Measurements from ENCODE around the gene VANGL1. TPM values are rescaled to one million over a fixed set of nuclear protein-coding genes. Genes with fewer than 3 reads are reported as not detected.

Gene VANGL1
- total and polyA plus RNA-seq, 2 of the 4 experiments (the other 2 are of a cell fraction), result 6.1 to 6.7 TPM

- dilution Hi-C loops (cut with HindIII; ENCODE audit: low sequenced_read_pairs, unreplicated experiment), result no loop called here
- Histone ChIP-seq H3K4me2 (ENCODE audit: low read depth, low read length) (no peak overlapping the region), H3K27me3 (ENCODE audit: control insufficient read depth, insufficient read depth, low read length) (peaks cover 9% of the 10 kb centered on the region), H4K5ac (ENCODE audit: low read depth, low read length) (no peak overlapping the region), H3K36me3 (ENCODE audit: control insufficient read depth, insufficient read depth, low read length) (no peaks in the 10 kb centered on the region), H3K9ac (ENCODE audit: low read depth, low read length) (no peak overlapping the region), H3K4me3 (ENCODE audit: insufficient read depth, low read depth, low read length) (no peak overlapping the region), H4K91ac (ENCODE audit: insufficient read depth, low read depth, low read length) (no peak overlapping the region), H2BK120ac (ENCODE audit: low read depth, low read length) (no peak overlapping the region), H2AK9ac (replicated peaks; ENCODE audit: low read depth, low read length, poor library complexity) (no peak overlapping the region), H3K14ac (replicated peaks; ENCODE audit: low read depth, low read length) (no peak overlapping the region), H2BK15ac (ENCODE audit: low read depth, low read length) (no peak overlapping the region), H3K4ac (ENCODE audit: low read depth, low read length) (no peak overlapping the region), H3K56ac (ENCODE audit: extremely low read depth, insufficient read depth, low read length) (no peak overlapping the region), H4K8ac (ENCODE audit: low read depth in 2 of 2, low read length in 2 of 2) (no peak overlapping the region), H3K9me1 (ENCODE audit: insufficient read depth, low read length) (no peaks in the 10 kb centered on the region), H3K18ac (ENCODE audit: low read depth, low read length) (no peak overlapping the region), H2BK20ac (ENCODE audit: low read depth, low read length) (no peak overlapping the region), H2AK5ac (ENCODE audit: low read depth, low read length) (no peak overlapping the region), H3K9me3 (ENCODE audit: control insufficient read depth, insufficient read depth, low read length) (no peaks in the 10 kb centered on the region), H3K4me1 (ENCODE audit: control insufficient read depth, insufficient read depth, low read length) (peaks cover 2% of the 10 kb centered on the region; the same call in 1 of the 2 replicates), H4K20me1 (ENCODE audit: insufficient read depth, low read length) (no peaks in the 10 kb centered on the region), H3K27ac (ENCODE audit: insufficient read depth, low read length) (no peak overlapping the region), H3K79me1 (ENCODE audit: low read depth in 1 of 2, low read length in 2 of 2) (no peaks in the 10 kb centered on the region), H2AFZ (replicated peaks; ENCODE audit: low read length, poor library complexity) (no peak overlapping the region), H3K23ac (ENCODE audit: low read depth, low read length) (no peak overlapping the region), H2BK5ac (ENCODE audit: low read depth, low read length, poor library complexity, severe bottlenecking) (no peak overlapping the region)
- WGBS, 2 experiments (ENCODE audit: extremely low coverage in 2 of 2, insufficient read length in 1 of 2), result no CpG with 5 or more reads among the region's 5 CpGs
- BruUV-seq (replicated peaks), result no TSS peak
- intact Hi-C loops (cut with micrococcal nuclease), result no loop called here
- in situ Hi-C loops (cut with MboI; ENCODE audit: low sequenced_read_pairs), result no loop called here
- no peak for TF ChIP-seq CEBPB (IDR thresholded peaks at IDR 0.05; ENCODE audit: low read depth, low read length)
- TF ChIP-seq, protein P1, sequence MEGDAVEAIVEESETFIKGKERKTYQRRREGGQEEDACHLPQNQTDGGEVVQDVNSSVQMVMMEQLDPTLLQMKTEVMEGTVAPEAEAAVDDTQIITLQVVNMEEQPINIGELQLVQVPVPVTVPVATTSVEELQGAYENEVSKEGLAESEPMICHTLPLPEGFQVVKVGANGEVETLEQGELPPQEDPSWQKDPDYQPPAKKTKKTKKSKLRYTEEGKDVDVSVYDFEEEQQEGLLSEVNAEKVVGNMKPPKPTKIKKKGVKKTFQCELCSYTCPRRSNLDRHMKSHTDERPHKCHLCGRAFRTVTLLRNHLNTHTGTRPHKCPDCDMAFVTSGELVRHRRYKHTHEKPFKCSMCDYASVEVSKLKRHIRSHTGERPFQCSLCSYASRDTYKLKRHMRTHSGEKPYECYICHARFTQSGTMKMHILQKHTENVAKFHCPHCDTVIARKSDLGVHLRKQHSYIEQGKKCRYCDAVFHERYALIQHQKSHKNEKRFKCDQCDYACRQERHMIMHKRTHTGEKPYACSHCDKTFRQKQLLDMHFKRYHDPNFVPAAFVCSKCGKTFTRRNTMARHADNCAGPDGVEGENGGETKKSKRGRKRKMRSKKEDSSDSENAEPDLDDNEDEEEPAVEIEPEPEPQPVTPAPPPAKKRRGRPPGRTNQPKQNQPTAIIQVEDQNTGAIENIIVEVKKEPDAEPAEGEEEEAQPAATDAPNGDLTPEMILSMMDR (conservative IDR thresholded peaks at IDR 0.05; ENCODE audit: low read depth, low read length), result no peak
- no peak for TF ChIP-seq FOS (IDR thresholded peaks at IDR 0.05; ENCODE audit: low read depth, low read length)
- TF ChIP-seq MAFK (IDR thresholded peaks at IDR 0.05; ENCODE audit: low read depth, low read length), result no peak
- no peak for TF ChIP-seq NFE2L2 (IDR thresholded peaks at IDR 0.05; ENCODE audit: low read depth, low read length)
- TF ChIP-seq MAZ (IDR thresholded peaks at IDR 0.05; ENCODE audit: borderline replicate concordance, low read depth, low read length), result no peak
- no peak for TF ChIP-seq MXI1 (IDR thresholded peaks at IDR 0.05; ENCODE audit: borderline replicate concordance, low read depth, low read length)
- TF ChIP-seq SMC3 (IDR thresholded peaks at IDR 0.05; ENCODE audit: low read depth, low read length), result no peak
- no peak for TF ChIP-seq BHLHE40 (IDR thresholded peaks at IDR 0.05; ENCODE audit: low read depth, low read length)
- TF ChIP-seq CHD1 (IDR thresholded peaks at IDR 0.05; ENCODE audit: low read depth, low read length), result no peak
- TF ChIP-seq, protein P2, sequence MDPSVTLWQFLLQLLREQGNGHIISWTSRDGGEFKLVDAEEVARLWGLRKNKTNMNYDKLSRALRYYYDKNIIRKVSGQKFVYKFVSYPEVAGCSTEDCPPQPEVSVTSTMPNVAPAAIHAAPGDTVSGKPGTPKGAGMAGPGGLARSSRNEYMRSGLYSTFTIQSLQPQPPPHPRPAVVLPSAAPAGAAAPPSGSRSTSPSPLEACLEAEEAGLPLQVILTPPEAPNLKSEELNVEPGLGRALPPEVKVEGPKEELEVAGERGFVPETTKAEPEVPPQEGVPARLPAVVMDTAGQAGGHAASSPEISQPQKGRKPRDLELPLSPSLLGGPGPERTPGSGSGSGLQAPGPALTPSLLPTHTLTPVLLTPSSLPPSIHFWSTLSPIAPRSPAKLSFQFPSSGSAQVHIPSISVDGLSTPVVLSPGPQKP (IDR thresholded peaks at IDR 0.05; ENCODE audit: borderline replicate concordance, low read depth, low read length), result no peak
- no peak for TF ChIP-seq RFX5 (IDR thresholded peaks at IDR 0.05; ENCODE audit: low read depth, low read length)
- no peak for TF ChIP-seq POLR2A (IDR thresholded peaks at IDR 0.05; ENCODE audit: low read depth, low read length)
- no peak for TF ChIP-seq RAD21 (IDR thresholded peaks at IDR 0.05; ENCODE audit: low read length)
- TF ChIP-seq RCOR1 (IDR thresholded peaks at IDR 0.05; ENCODE audit: insufficient replicate concordance, low read length), result no peak
- TF ChIP-seq USF2 (IDR thresholded peaks at IDR 0.05; ENCODE audit: low read depth, low read length), result no peak
- no peak for ATAC-seq (ENCODE audit: low read depth)
- CTCF ChIA-PET, result interaction anchor here (0.6 kb wide), 1 partner anchor 17 kb away, joined by 4 read pairs; no protein-coding TSS in a partner anchor
- no peak for DNase-seq
- POLR2A ChIA-PET (ENCODE audit: unreplicated experiment), result no interaction called here
These were observed 82.0 kb downstream of the VANGL1 start for GRCh38 chr1:115723756-115724155.
